Liver (tissue), 9 donors: ENCODE results near the gene SNX15. TPM values are rescaled to one million over a fixed set of nuclear protein-coding genes. Genes with fewer than 3 reads are reported as not detected.

ENCODE experiments used
- DNase-seq: peaks from one replicate; pipeline ENCODE4 v3.0.0-alpha.2; 2017; ENCODE audit warnings: low spot score
- H3K27ac ChIP-seq, 2 donors: one replicate each; pipeline ENCODE4 v1.7.0; 2013; ENCODE audit warnings: inconsistent platforms in 2 of 2, low read length in 2 of 2, control low read depth in 1 of 2, low read depth in 1 of 2, mild to moderate bottlenecking in 1 of 2
- H3K27me3 ChIP-seq, 4 donors: one replicate each; pipeline versions ENCODE4 v1.6.1 to v1.7.0; 2013; ENCODE audit warnings: low read length in 3 of 4, inconsistent platforms in 1 of 4, mild to moderate bottlenecking in 1 of 4, moderate library complexity in 1 of 4; ENCODE audit not compliant: control insufficient read depth in 4 of 4, insufficient read depth in 4 of 4
- H3K36me3 ChIP-seq, 4 donors: one replicate each; pipeline versions ENCODE4 v1.6.1 to v1.7.0; 2013; ENCODE audit warnings: low read length in 3 of 4, mild to moderate bottlenecking in 3 of 4, low read depth in 1 of 4, moderate library complexity in 1 of 4; ENCODE audit not compliant: control insufficient read depth in 4 of 4, insufficient read depth in 3 of 4
- H3K4me1 ChIP-seq, 4 donors: one replicate each; pipeline versions ENCODE4 v1.6.1 to v1.7.0; 2013; ENCODE audit warnings: low read length in 3 of 4, mild to moderate bottlenecking in 3 of 4, moderate library complexity in 1 of 4; ENCODE audit not compliant: control insufficient read depth in 4 of 4, insufficient read depth in 4 of 4
- H3K4me3 ChIP-seq, 3 donors: one replicate each; pipeline versions ENCODE4 v1.6.1 to v1.7.0; 2013; ENCODE audit warnings: low read length in 3 of 3, control low read depth in 1 of 3, low read depth in 1 of 3, mild to moderate bottlenecking in 1 of 3
- H3K9ac ChIP-seq, 2 donors: one replicate each; pipeline ENCODE4 v1.7.0; 2013; ENCODE audit warnings: low read length in 2 of 2, mild to moderate bottlenecking in 2 of 2, moderate library complexity in 2 of 2, control low read depth in 1 of 2, low read depth in 1 of 2
- H3K9me3 ChIP-seq, 4 donors: one replicate each; pipeline versions ENCODE4 v1.6.1 to v1.7.0; 2013; ENCODE audit warnings: low read length in 3 of 4; ENCODE audit not compliant: control insufficient read depth in 4 of 4
- ATF3 ChIP-seq: IDR thresholded peaks from 2 replicates; pipeline ENCODE4 v1.6.1; 2016; ENCODE audit warnings: antibody characterized with exemption
- CTCF ChIP-seq: fragments of 150-350 bp; IDR thresholded peaks from 2 replicates; pipeline ENCODE4 v1.5.1; 2017; ENCODE audit warnings: improper control_type of control experiment, low read depth, low read length; ENCODE audit not compliant: missing input control
- EGR1 ChIP-seq, 2 donors: IDR thresholded peaks; 2 replicates each; pipeline ENCODE4 v1.6.1; 2016 to 2018; ENCODE audit warnings: antibody characterized with exemption in 2 of 2, low read depth in 2 of 2
- FOXA1 ChIP-seq: IDR thresholded peaks from 2 replicates; pipeline ENCODE4 v1.6.1; 2016; ENCODE audit warnings: antibody characterized with exemption
- FOXA2 ChIP-seq: IDR thresholded peaks from 2 replicates; pipeline ENCODE4 v1.6.1; 2016; ENCODE audit warnings: antibody characterized with exemption
- GABPA ChIP-seq, 2 donors: IDR thresholded peaks in 1 of 2; conservative IDR thresholded peaks in 1 of 2; 2 replicates each; pipeline ENCODE4 v1.6.1; 2016; ENCODE audit warnings: antibody characterized with exemption in 2 of 2, mild to moderate bottlenecking in 1 of 2, moderate library complexity in 1 of 2
- HNF4G ChIP-seq: IDR thresholded peaks from 2 replicates; pipeline ENCODE4 v1.6.1; 2016; ENCODE audit warnings: antibody characterized with exemption
- MAX ChIP-seq: IDR thresholded peaks from 2 replicates; pipeline ENCODE4 v1.6.1; 2016; ENCODE audit warnings: antibody characterized with exemption
- NR2F2 ChIP-seq: IDR thresholded peaks from 2 replicates; pipeline ENCODE4 v1.6.1; 2016; ENCODE audit warnings: antibody characterized with exemption
- RAD21 ChIP-seq, 2 donors: IDR thresholded peaks; 2 replicates each; pipeline ENCODE4 v1.6.1; 2016; ENCODE audit warnings: antibody characterized with exemption in 2 of 2, mild to moderate bottlenecking in 2 of 2
- SP1 ChIP-seq: IDR thresholded peaks from 2 replicates; pipeline ENCODE4 v1.6.1; 2018; ENCODE audit warnings: antibody characterized with exemption, mild to moderate bottlenecking
- TAF1 ChIP-seq: conservative IDR thresholded peaks from 2 replicates; pipeline ENCODE4 v1.6.1; 2016; ENCODE audit warnings: antibody characterized with exemption, mild to moderate bottlenecking
- YY1 ChIP-seq: IDR thresholded peaks from 2 replicates; pipeline ENCODE4 v1.6.1; 2016; ENCODE audit warnings: antibody characterized with exemption, mild to moderate bottlenecking
- ZBTB33 ChIP-seq: IDR thresholded peaks from 2 replicates; pipeline ENCODE4 v1.6.1; 2016; ENCODE audit warnings: antibody characterized with exemption
- WGBS: extraction: QIAGEN DNeasy Blood & Tissue Kit; methylation state at CpG from one replicate; pipeline ENCODE4 v1.1.7; 2013; 5-methylcytosine and 5-hydroxymethylcytosine counted together
- polyA plus RNA-seq, 2 donors: library from polyadenylated mRNA; stranded (reverse) in 1 of 2; unstranded in 1 of 2; fragments of 200-250 nt in 1 of 2; fragments of >200 nt in 1 of 2; fragmentation: Nextera tagmentation in 1 of 2; extraction: Ambion mirVana in 1 of 2; gene quantifications; one replicate each; pipeline versions ENCODE4 v1.2.1 to v1.2.3, GENCODE V29; 2013 to 2015
- total RNA-seq, 2 donors: library from RNA; depleted of rRNA; stranded (reverse); fragments of >200 nt; gene quantifications; one replicate each; pipeline ENCODE4 v1.2.3, GENCODE V29; 2014
- donor health status: healthy.
- donor health status: healthy.
- donor health status: healthy.
- donor health status: healthy.
- donor health status: healthy.

SNX15 gene
- total and polyA plus RNA-seq, 4 donors = 4.5 to 7.2 (median 5.7) TPM

- TF ChIP-seq RAD21 (IDR thresholded peaks at IDR 0.05) (no peak), TAF1 (no peak), SP1 (no peak), ATF3 (no peak), ZBTB33 (no peak), FOXA2 (no peak)
- H3K27ac ChIP-seq = no peak overlapping the region
- no peaks in the 10 kb centered on the region for H3K27me3 ChIP-seq
- H3K9me3 ChIP-seq = no peaks in the 10 kb centered on the region
- DNase-seq = no peak
- H3K4me3 ChIP-seq = no peak overlapping the region
- WGBS = 95% methylated on average over 4 of the region's 4 CpGs
- no peak overlapping the region for H3K9ac ChIP-seq
- H3K4me1 ChIP-seq = peaks cover 10 to 23% (median 18%) of the 10 kb centered on the region in 4 donors
- peaks cover 5 to 39% (median 13%) of the 10 kb centered on the region in 4 donors for H3K36me3 ChIP-seq
These were observed 58.2 kb downstream of the SNX15 start for GRCh38 chr11:65085446-65085845.

GRCh38 chr11:65086809-65087208 is 59.6 kb downstream of the SNX15 start:
- Histone ChIP-seq H3K9ac (no peak overlapping the region), H3K9me3 (no peaks in the 10 kb centered on the region), H3K36me3 (peaks cover 5 to 39% (median 13%) of the 10 kb centered on the region in 4 donors), H3K4me3 (no peak overlapping the region), H3K27me3 (no peaks in the 10 kb centered on the region), H3K27ac (no peak overlapping the region), H3K4me1 (peaks cover 10 to 23% (median 18%) of the 10 kb centered on the region in 4 donors)
- 95% methylated on average over 9 of the region's 9 CpGs for WGBS
- TF ChIP-seq FOXA2 (no peak), YY1 (no peak), RAD21 (IDR thresholded peaks at IDR 0.05) (no peak), MAX (no peak), CTCF (no peak), GABPA (IDR thresholded peaks at IDR 0.05 in 1 of 2, conservative IDR thresholded peaks at IDR 0.05 in 1 of 2) (no peak), ZBTB33 (no peak)
- no peak for DNase-seq

- H3K9ac ChIP-seq = no peak overlapping the region
- DNase-seq = no peak
- H3K4me1 ChIP-seq = peaks cover 10 to 23% (median 18%) of the 10 kb centered on the region in 4 donors
- no peak overlapping the region for H3K27ac ChIP-seq
- H3K36me3 ChIP-seq = peaks cover 5 to 39% (median 13%) of the 10 kb centered on the region in 4 donors
- H3K9me3 ChIP-seq = no peaks in the 10 kb centered on the region
- H3K4me3 ChIP-seq = no peak overlapping the region
- 91% methylated on average over 11 of the region's 11 CpGs for WGBS
- H3K27me3 ChIP-seq = no peaks in the 10 kb centered on the region
- no peak for TF ChIP-seq GABPA (IDR thresholded peaks at IDR 0.05 in 1 of 2, conservative IDR thresholded peaks at IDR 0.05 in 1 of 2)
- TF ChIP-seq ATF3 = no peak
- no peak for TF ChIP-seq MAX
- no peak for TF ChIP-seq FOXA2
- no peak for TF ChIP-seq TAF1
- no peak for TF ChIP-seq CTCF
- TF ChIP-seq YY1 = no peak
- TF ChIP-seq HNF4G = no peak
- TF ChIP-seq FOXA1 = no peak
- no peak for TF ChIP-seq EGR1 (IDR thresholded peaks at IDR 0.05; ENCODE audit: low read depth in 2 of 2)
- TF ChIP-seq RAD21 (IDR thresholded peaks at IDR 0.05) = no peak
- TF ChIP-seq NR2F2 = no peak
- no peak for TF ChIP-seq SP1
These were observed 60.0 kb downstream of the SNX15 start for GRCh38 chr11:65087216-65087615.
